ENCODE results near the gene ARFRP1.

Gene ARFRP1

DNA sequence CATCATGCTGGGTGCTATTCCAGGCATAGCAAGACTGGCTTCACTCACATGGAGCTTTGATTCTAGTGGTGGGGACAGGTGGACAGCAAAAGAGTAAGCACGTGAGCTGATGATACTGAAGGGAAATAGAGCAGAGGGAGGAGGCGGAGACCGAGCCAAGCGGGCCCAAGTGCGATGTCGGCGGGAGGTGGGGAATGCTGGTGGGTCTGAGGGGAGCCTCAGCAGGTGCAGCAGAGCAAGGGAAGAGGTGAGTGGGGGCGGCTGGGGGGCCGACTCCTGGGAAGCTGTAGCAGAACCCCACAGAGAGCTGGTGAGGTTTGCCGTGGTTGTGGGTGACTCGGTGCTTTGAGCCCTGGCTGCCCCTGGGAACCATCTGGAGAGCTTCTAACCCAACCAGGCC is 39.4 kb downstream of the ARFRP1 start:
- TF ChIP-seq, protein P1, sequence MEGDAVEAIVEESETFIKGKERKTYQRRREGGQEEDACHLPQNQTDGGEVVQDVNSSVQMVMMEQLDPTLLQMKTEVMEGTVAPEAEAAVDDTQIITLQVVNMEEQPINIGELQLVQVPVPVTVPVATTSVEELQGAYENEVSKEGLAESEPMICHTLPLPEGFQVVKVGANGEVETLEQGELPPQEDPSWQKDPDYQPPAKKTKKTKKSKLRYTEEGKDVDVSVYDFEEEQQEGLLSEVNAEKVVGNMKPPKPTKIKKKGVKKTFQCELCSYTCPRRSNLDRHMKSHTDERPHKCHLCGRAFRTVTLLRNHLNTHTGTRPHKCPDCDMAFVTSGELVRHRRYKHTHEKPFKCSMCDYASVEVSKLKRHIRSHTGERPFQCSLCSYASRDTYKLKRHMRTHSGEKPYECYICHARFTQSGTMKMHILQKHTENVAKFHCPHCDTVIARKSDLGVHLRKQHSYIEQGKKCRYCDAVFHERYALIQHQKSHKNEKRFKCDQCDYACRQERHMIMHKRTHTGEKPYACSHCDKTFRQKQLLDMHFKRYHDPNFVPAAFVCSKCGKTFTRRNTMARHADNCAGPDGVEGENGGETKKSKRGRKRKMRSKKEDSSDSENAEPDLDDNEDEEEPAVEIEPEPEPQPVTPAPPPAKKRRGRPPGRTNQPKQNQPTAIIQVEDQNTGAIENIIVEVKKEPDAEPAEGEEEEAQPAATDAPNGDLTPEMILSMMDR (IDR thresholded peaks at IDR 0.05; ENCODE audit: insufficient read depth, low read depth, low read length, missing control alignments), result no peak

DNA sequence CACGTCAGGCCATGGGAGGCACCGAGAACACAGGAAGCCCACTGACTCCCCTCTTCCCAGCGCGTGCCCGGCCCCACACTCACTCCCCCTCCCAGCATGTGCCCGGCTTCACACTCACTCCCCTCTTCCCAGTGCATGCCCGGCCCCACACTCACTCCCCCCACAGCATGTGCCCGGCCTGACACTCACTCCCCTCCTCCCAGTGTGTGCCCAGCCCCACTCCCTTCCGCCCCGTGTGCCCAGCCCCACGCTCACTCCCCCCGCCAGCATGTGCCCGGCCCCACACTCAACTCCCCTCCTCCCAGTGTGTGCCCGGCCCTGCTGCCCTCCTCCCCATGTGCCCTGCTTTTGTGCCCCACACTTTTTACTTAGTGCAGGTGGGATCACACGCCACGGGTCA is 39.9 kb downstream of the ARFRP1 start:
- TF ChIP-seq, protein P1 (IDR thresholded peaks at IDR 0.05; ENCODE audit: insufficient read depth, low read depth, low read length, missing control alignments), result no peak
- no peak for DNase-seq (ENCODE audit: low read depth)
- H3K4me3 ChIP-seq (ENCODE audit: low read depth, low read length), result no peak overlapping the region

More for the DNA sequence above, 39.4 kb downstream of the ARFRP1 start:
- H3K4me3 ChIP-seq (ENCODE audit: low read depth, low read length), result no peak overlapping the region
- DNase-seq (ENCODE audit: low read depth), result no peak

DNA sequence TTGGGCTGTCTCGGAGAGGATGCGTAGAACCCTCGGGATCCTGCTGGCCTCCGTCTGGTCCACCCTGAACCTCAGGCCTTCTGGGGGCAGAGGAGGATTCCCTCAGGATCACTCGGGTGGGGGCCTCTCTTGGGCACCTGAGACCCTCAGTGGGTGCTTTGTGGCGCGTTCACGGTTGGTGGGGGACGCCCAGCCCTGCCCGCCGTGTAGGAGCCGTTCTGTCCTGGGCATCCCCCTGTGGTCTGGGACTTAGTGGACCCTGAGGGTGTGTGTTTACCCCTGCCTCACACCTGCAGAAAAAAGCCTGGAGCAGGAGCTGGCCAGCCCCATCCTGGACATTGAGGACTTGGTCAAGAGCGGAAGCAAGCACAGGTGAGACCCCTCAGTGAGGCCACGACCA is 42.1 kb downstream of the ARFRP1 start:
- no peak overlapping the region for H3K4me3 ChIP-seq (ENCODE audit: low read depth, low read length)
- TF ChIP-seq, protein P1 (IDR thresholded peaks at IDR 0.05; ENCODE audit: insufficient read depth, low read depth, low read length, missing control alignments), result no peak
- no peak for DNase-seq (ENCODE audit: low read depth)

DNA sequence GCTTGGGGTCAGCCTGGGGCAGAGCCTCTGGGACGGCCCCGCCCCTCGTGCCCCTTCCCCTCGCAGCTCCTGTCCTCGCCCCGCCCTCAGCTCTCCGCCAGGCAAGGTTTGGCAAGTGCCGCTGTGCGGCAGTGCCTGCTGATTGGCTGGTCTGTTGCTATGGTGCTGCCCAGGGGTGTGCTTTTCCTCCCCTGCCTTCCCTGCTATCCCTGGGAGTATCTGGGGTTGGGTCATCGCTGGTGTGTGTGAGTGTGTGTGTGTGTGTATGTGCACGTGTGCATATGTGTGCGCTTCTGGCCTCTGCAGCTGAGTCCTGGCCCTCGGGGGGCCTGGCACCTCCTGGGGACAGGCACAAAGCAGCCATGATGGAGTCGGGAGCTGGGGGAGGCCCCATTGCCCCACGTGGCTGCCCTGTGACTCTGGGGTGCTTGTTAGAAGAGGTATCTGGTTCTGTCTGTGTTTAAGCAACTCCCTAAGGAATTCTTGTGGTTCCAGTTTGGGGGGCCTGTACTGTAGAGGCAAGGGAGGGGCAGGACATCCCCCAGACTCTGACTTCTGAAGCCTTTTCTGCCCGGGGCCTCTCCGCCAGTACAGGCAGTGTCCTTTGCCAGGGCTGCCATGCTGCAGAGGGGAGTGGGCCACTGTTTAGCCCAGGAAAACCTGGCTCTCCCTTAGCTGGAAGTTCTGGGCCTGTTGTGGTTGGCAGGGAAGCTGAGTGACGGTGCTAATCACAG is 42.7 kb downstream of the ARFRP1 start:
- TF ChIP-seq, protein P1 (IDR thresholded peaks at IDR 0.05; ENCODE audit: insufficient read depth, low read depth, low read length, missing control alignments), result no peak
- no peak overlapping the region for H3K4me3 ChIP-seq (ENCODE audit: low read depth, low read length)
- DNase-seq (ENCODE audit: low read depth), result no peak

DNA sequence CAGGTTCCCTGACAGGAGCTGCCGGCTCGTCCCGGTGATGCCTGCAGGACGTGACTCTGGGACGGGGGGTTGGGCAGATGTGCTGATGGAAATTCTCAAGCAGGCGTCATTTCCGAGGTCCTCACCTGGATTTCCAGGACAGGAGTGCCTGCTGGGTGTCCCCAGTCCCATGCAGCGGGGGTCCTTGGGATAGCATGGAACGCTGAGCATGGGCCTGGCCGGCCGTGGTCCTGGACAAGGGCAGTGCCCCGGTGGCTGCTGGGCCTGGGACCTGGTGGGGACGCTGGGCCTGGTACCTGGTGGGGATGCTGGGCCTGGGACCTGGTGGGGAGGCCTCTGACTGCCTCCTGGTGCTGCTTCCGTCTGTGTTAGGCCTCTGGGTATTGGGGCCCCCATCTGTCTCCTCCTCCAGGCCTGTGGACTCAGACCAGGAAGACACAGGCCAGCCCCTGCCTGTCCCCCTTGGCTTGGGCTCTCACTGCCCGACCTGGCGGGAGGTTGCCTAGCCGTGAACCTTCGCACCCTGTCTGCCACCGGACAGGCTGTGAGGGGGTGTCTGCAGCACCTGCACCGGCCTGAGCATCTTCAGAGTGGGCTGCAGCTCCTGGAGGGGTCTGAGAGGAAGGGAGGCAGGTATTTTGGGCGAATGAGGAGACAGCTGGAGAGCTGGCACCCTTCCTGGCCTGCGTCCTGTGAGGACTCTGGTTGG is 43.5 kb downstream of the ARFRP1 start:
- no peak for DNase-seq (ENCODE audit: low read depth)
- TF ChIP-seq, protein P1 (IDR thresholded peaks at IDR 0.05; ENCODE audit: insufficient read depth, low read depth, low read length, missing control alignments), result no peak
- no peak overlapping the region for H3K4me3 ChIP-seq (ENCODE audit: low read depth, low read length)

DNA sequence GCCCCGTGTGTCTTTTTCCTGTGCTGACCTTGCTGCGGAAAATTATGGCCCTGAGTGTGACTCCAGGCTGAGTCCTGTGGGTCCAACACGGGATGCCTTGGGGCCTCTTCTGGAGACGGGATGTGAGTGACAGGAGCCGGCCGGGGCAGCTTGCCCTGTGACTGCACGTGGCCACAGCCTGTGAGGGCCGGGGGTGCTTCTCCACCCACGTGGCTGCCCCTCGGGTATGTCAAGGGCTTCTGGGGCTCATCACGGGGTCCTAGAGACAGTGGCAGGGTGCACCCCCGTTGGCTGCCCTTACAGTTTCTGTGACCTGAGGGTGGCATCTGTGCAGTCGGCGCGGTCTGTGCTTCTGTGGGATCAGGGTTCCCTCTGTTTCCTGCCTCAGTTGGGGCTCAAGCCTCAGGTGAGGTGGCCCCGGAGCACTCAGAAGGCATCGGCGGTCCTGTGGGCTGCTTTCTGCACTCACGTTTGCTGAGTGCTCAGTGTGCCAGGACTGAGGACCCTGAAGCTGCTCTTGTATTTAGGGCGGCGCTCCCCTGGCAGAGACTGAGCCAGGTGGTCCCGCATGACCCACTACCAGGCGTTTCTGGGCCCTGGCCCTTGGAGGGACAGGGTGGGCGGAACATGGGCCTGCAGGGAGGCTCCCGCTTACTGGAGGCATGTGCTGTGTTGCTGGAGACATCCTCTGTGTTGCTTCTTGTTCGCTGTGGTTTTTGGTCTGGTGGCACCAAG is 44.3 kb downstream of the ARFRP1 start:
- TF ChIP-seq, protein P1 (IDR thresholded peaks at IDR 0.05; ENCODE audit: insufficient read depth, low read depth, low read length, missing control alignments), result no peak
- no peak for DNase-seq (ENCODE audit: low read depth)
- H3K4me3 ChIP-seq (ENCODE audit: low read depth, low read length), result no peak overlapping the region

Measured in GM12865 (cell line).